IPS-NIHi11 (cell line): ENCODE measurements around the gene RGS14.
"Not testable (repeated sequence)": the region's sequence is repeated elsewhere in the genome, so short reads cannot be mapped to it uniquely, and the experiment has no call there.

Source experiments
- DNase-seq: peaks from one replicate; pipeline ENCODE4 v3.0.0; 2012; ENCODE audit warnings: mixed read lengths, low spot score

The RGS14 gene

GRCh38 chr5:177403792-177404640 is 46.3 kb downstream of the RGS14 start:
- DNase-seq: peak; percentile 87

GRCh38 chr5:177404641-177405179 is 47.0 kb downstream of the RGS14 start:
- DNase-seq: no peak

GRCh38 chr5:177405312-177405711 is 47.6 kb downstream of the RGS14 start:
- DNase-seq: no peak

GRCh38 chr5:177405805-177406204 is 48.1 kb downstream of the RGS14 start:
- DNase-seq: no peak

- no peak for DNase-seq
Observed at GRCh38 chr5:177409043-177409801, 51.5 kb downstream of the RGS14 start, which contains the start of gene F12. Gene F12, minus strand, starts transcription at chr5:177409564. Its CDS starts 37 bp downstream, at chr5:177409527.

- DNase-seq: no peak
Observed at GRCh38 chr5:177410575-177410974, 52.9 kb downstream of the RGS14 start.

GRCh38 chr5:177412603-177413233 is 55.0 kb downstream of the RGS14 start:
- no peak for DNase-seq

- DNase-seq: no peak
Observed at GRCh38 chr5:177414481-177414880, 56.8 kb downstream of the RGS14 start.

- not testable (repeated sequence) for DNase-seq
Observed at GRCh38 chr5:177417081-177417480, 59.4 kb downstream of the RGS14 start.

GRCh38 chr5:177419046-177419445 is 61.3 kb downstream of the RGS14 start:
- DNase-seq: no peak

GRCh38 chr5:177420472-177420871 is 62.7 kb downstream of the RGS14 start:
- not testable (repeated sequence) for DNase-seq

- DNase-seq: no peak
Observed at GRCh38 chr5:177421062-177421798, 63.5 kb downstream of the RGS14 start.
